ENCODE data around the gene POLD2. TPM values are rescaled to one million over a fixed set of nuclear protein-coding genes. Genes with fewer than 3 reads are reported as not detected.

POLD2 gene
- total RNA-seq, 4 donors from 2014 or later = 33.6 to 71.2 (median 55.9) TPM

- WGBS = 90% methylated on average over 24 of the region's 24 CpGs
Observed at GRCh38 chr7:44113764-44114354, 9.5 kb downstream of the POLD2 start.

GRCh38 chr7:44112997-44113763 is 10.2 kb downstream of the POLD2 start:
- Histone ChIP-seq H3K4me3 (no peak overlapping the region), H3K27me3 (no peaks in the 10 kb centered on the region), H3K27ac (replicated peaks in 1 of 4) (peak overlapping the region in 1 of 4 donors; percentile 39), H3K9me3 (no peaks in the 10 kb centered on the region), H3K4me1 (peaks cover 11 to 34% (median 15%) of the 10 kb centered on the region in 4 donors), H3K36me3 (peaks cover 15 to 100% (median 83%) of the 10 kb centered on the region in 4 donors)
- TF ChIP-seq EP300 (IDR thresholded peaks at IDR 0.05) (no peak), POLR2A (IDR thresholded peaks at IDR 0.05; ENCODE audit: low read depth) (no peak), CTCF (IDR thresholded peaks at IDR 0.05) (no peak), POLR2AphosphoS5 (IDR thresholded peaks at IDR 0.05) (no peak)
- DNase-seq (ENCODE audit: extremely low spot score) = no peak
- intact Hi-C loops (cut with DNase I) = no loop called here
- 85% methylated on average over 21 of the region's 34 CpGs for WGBS

More at GRCh38 chr7:44113764-44114354, 9.5 kb downstream of the POLD2 start:
- TF ChIP-seq CTCF (IDR thresholded peaks at IDR 0.05) = no peak
- TF ChIP-seq EP300 (IDR thresholded peaks at IDR 0.05) = no peak
- no peak for TF ChIP-seq POLR2AphosphoS5 (IDR thresholded peaks at IDR 0.05)
- no peak for TF ChIP-seq POLR2A (IDR thresholded peaks at IDR 0.05; ENCODE audit: low read depth)
- Histone ChIP-seq H3K27ac (replicated peaks in 1 of 4) (no peak overlapping the region), H3K9me3 (no peaks in the 10 kb centered on the region), H3K36me3 (peaks cover 15 to 99% (median 82%) of the 10 kb centered on the region in 4 donors), H3K27me3 (no peaks in the 10 kb centered on the region), H3K4me1 (peaks cover 11 to 28% (median 14%) of the 10 kb centered on the region in 4 donors), H3K4me3 (no peak overlapping the region)
- intact Hi-C loops (cut with DNase I) = no loop called here
- no peak for DNase-seq (ENCODE audit: extremely low spot score)

- H3K36me3 ChIP-seq = peaks cover 15 to 100% (median 79%) of the 10 kb centered on the region in 4 donors
- TF ChIP-seq EP300 (IDR thresholded peaks at IDR 0.05) (no peak), POLR2A (IDR thresholded peaks at IDR 0.05; ENCODE audit: low read depth) (no peak), CTCF (IDR thresholded peaks at IDR 0.05) (no peak), POLR2AphosphoS5 (IDR thresholded peaks at IDR 0.05) (no peak)
- no peak for DNase-seq (ENCODE audit: extremely low spot score)
- no peaks in the 10 kb centered on the region for H3K9me3 ChIP-seq
- WGBS = 71% methylated on average over 21 of the region's 41 CpGs
- no peak overlapping the region for H3K4me3 ChIP-seq
- no peaks in the 10 kb centered on the region for H3K27me3 ChIP-seq
- intact Hi-C loops (cut with DNase I) = no loop called here
- peak overlapping the region in 1 of 4 donors; percentile 39 for H3K27ac ChIP-seq (replicated peaks in 1 of 4)
- H3K4me1 ChIP-seq = peaks cover 12 to 36% (median 22%) of the 10 kb centered on the region in 4 donors
Observed at GRCh38 chr7:44112231-44112996, 10.9 kb downstream of the POLD2 start.

GRCh38 chr7:44111761-44112160 is 11.6 kb downstream of the POLD2 start:
- intact Hi-C loops (cut with DNase I) = no loop called here
- Histone ChIP-seq H3K27ac (replicated peaks in 1 of 4) (peak overlapping the region in 1 of 4 donors; percentile 39), H3K27me3 (no peaks in the 10 kb centered on the region), H3K9me3 (no peaks in the 10 kb centered on the region), H3K4me1 (peaks cover 14 to 43% (median 28%) of the 10 kb centered on the region in 4 donors), H3K36me3 (peaks cover 11 to 100% (median 75%) of the 10 kb centered on the region in 4 donors), H3K4me3 (no peak overlapping the region)
- WGBS = no CpG with 5 or more reads among the region's 16 CpGs
- TF ChIP-seq POLR2A (IDR thresholded peaks at IDR 0.05; ENCODE audit: low read depth) = no peak
- TF ChIP-seq EP300 (IDR thresholded peaks at IDR 0.05) = no peak
- TF ChIP-seq POLR2AphosphoS5 (IDR thresholded peaks at IDR 0.05) = no peak
- DNase-seq (ENCODE audit: extremely low spot score) = no peak
